HG03460 (cell line): ENCODE results near the gene COLEC11.
A peak's percentile ranks its signal among the peaks of the same experiment; 100 is the strongest.
"Not testable (repeated sequence)": the region's sequence is repeated elsewhere in the genome, so short reads cannot be mapped to it uniquely, and the experiment has no call there.

Experiments used
- ATAC-seq: cut with Tn5 transposase; IDR thresholded peaks from one replicate; pipeline ENCODE4 v1.9.1; 2021; ENCODE audit not compliant: unreplicated experiment

COLEC11 gene

GRCh38 chr2:3594493-3595281 is at the start of gene COLEC11:
COLEC11 (plus strand) TSS chr2:3595112; CDS start chr2:3604341, 9,229 bp downstream.
- no peak for ATAC-seq

- no peak for ATAC-seq
Measured at GRCh38 chr2:3545788-3546478, 49.0 kb upstream of the COLEC11 start.

DNA sequence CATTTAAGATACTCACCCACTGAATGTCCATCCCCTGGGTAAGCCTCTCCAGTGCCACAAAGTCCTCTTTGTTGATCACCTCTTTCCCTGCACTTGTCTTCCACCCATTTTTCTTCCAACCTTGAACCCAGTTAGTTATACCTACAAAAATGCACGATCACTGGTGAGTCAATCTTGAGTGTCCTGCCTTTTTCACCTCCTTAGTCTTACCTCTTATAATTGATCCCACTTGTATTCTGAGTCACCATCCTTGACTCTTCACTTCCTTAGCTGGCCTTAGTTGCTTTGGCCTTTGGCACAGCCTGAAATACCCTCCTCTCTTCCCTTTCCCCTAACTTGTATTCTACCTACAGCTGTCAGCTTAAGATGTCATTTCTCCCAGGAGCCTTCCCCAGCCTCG is 47.0 kb upstream of the COLEC11 start:
- no peak for ATAC-seq

- no peak for ATAC-seq
Measured at GRCh38 chr2:3553946-3554345, 41.0 kb upstream of the COLEC11 start.

DNA sequence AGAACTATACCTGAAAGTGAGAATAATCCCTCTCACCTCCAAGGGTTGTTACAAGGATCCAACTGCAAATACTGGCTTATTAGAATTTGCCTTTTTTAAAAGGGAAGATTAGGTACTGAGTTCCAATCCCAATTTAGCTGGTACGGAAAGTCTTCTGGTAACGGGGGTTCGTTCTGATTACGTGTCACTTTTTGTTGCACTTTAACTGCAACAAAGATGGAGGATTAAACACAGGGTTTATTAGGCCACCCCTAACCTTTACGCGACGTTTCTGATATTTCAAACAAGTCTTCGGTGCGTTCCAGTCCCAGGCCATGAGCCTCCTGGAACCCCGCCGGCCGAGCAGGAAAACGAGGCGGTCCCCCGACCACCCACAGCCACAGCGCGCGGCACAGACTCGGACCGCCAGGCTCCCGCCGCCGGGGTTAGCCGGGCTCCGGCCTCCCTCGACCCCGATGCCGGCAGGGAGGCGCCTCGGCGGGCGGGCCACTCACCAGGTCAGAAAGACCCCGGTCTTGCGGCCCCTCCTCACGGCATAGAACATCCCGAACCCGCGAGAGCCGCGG is 37.2 kb upstream of the COLEC11 start:
- peak; percentile 15 for ATAC-seq

DNA sequence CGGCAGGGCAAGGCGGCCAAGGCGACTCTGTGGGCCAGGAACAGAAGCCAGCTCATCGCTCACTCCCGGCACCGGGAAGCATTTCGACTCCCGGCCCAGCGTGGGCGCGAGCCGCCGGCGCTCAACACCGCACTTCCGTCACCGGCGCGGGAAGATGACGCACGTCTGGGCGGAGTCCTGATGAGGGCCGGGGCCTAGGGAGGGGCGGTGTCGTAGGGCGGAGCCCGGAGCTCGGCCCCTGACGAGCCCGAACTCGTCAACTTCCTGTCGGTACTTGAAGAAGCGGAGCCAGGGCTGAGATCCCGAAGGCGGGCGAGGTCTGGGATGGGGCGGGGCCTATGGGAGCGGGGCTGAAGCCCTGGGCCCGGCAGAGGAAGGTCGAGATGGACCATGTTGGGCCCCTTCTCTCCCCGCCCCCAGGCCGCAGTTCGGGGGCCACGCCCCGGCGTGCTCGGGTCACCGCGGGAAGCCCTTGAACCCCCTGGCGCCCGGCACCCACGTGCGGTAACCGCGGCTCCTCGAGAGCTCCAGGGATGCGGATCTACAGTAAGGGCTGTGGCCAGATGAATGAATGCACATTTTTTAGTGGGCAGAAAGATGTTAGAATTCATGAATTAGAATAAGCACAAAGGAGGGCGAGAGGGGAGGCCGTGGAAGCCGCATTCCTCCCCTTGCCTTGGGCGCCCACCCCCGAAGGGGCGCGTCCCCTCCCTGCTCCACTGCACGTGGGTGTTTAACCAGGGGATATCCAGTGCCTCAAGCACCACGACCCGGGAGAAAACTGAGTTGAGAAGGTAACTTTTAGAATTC is 36.5 kb upstream of the COLEC11 start, which contains the start of gene RNASEH1:
RNASEH1 (minus strand) TSS at position 129 of the 810 bp plus-strand sequence; CDS start at position 56, 73 bp downstream.
- peak; percentile 96 for ATAC-seq

- peak; percentile 50 for ATAC-seq
Measured at GRCh38 chr2:3563521-3563976, 31.4 kb upstream of the COLEC11 start.

DNA sequence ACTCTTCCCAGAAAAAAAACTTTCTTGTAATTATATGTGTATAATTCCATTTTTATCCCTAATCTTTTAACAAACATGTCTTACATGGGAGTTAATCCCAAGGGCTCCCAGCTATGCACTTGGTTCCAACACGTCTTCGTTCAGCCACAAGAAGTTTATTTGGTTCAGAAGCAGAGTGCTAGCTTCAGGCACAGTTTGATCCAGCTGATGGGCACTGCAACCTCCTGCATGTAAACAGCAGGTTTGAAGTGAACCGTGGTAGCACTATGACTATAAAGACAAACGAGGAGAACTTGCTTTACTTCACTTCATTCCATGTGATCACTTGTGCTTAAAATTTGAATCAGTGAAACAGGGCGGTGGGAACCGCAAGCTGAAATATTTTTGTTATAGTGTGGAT is 29.8 kb upstream of the COLEC11 start:
- no peak for ATAC-seq

DNA sequence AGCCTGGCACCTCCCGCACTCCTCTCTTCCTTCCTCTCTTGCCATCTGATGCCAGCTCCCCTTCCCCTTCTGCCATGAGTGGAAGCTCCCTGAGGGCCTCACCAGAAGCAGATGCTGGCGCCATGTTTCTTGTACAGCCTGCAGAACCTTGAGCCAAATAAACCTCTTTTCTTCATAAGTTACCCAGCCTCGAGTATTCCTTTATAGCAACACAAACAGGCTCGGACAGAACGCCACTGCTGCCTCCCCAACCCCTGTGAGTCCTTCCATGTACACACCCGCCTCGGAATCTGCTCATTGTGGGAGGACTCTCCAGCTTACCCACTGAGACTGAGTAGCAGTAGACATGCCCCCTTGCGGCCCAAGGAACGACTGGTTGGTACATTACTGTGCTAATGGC is 28.1 kb upstream of the COLEC11 start:
- no peak for ATAC-seq

DNA sequence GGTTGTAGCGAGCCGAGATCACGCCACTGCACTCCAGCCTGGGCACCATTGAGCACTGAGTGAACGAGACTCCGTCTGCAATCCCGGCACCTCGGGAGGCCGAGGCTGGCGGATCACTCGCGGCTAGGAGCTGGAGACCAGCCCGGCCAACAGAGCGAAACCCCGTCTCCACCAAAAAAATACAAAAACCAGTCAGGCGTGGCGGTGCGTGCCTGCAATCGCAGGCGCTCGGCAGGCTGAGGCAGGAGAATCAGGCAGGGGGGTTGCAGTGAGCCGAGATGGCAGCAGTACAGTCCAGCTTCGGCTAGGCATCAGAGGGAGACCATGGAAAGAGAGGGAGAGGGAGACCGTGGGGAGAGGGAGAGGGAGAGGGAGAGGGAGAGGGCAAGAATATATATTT is 25.3 kb upstream of the COLEC11 start:
- ATAC-seq: not testable (repeated sequence)

DNA sequence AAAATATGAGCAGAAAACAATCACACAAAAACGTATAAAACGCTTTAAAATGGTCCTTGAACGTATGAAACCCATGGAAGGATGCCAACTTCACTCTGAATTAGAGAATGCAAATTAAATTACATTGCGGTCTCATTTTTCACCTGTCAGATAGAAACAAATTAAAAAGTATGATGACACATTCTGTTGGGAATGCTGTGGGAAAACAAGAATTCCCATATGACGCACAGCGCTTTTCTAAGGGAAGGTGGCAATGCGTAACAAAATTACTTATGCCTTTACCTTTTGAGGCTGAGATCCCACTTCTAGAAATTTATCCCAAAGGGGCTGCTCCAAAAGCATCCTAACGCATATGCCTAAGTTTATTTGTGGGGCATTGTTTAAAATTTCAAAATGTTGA is 23.6 kb upstream of the COLEC11 start:
- no peak for ATAC-seq

- no peak for ATAC-seq
Measured at GRCh38 chr2:3572620-3573019, 22.3 kb upstream of the COLEC11 start.

GRCh38 chr2:3574155-3574554 is 20.8 kb upstream of the COLEC11 start:
- ATAC-seq: no peak

DNA sequence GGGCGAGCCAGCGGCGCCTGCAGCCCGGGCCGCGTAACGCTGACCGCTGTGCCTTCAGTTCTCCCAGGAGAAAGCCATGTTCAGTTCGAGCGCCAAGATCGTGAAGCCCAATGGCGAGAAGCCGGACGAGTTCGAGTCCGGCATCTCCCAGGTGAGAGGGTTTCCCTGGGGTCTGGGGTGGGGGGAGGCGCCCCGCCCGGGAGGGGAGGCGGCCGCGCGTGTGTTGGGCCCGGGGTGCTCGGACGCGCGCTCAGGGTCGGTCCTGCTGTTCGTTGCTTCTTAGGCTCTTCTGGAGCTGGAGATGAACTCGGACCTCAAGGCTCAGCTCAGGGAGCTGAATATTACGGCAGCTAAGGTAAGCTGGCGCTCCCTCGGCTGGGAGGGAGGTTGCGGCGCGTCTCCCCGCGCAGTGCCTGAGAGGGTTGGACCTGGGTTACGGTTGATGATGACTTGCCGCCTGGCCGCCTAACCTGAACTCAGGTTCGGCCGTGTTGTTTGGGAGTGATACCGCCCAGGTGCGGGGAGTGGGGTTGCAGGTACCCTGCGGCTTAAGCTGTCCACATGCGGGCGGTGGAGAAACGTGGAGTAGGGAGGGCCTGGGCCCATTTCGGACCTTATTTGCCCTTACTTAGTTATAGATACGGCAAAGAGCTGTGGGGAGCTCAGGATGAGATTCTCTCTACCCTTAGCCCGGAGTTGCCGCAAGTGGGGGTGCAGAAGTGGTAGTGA is 19.2 kb upstream of the COLEC11 start:
- ATAC-seq: peak; percentile 23

GRCh38 chr2:3576263-3576630 is 18.7 kb upstream of the COLEC11 start:
- ATAC-seq: not testable (repeated sequence)

DNA sequence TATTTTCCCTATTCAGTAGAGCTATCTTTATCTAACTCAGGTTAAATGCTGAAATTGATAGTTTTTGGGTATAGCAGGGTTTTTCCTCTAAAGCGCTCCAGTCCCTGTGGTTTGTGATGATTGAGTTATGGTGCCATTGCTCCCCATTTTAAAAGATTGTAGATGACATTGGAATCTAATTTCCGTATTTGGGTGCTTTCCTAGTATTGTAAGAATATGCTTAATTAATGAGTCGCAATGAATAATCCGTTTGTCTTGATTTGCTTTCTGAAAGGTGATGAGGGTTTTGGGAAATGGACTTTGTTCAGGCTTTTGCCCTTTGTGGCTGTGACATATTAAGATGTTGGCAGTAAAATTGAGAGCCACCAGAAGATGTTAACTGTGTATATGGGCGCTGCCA is 15.9 kb upstream of the COLEC11 start:
- no peak for ATAC-seq

- no peak for ATAC-seq
Measured at GRCh38 chr2:3580449-3580848, 14.5 kb upstream of the COLEC11 start.

GRCh38 chr2:3581367-3582262 is 13.3 kb upstream of the COLEC11 start:
- no peak for ATAC-seq

DNA sequence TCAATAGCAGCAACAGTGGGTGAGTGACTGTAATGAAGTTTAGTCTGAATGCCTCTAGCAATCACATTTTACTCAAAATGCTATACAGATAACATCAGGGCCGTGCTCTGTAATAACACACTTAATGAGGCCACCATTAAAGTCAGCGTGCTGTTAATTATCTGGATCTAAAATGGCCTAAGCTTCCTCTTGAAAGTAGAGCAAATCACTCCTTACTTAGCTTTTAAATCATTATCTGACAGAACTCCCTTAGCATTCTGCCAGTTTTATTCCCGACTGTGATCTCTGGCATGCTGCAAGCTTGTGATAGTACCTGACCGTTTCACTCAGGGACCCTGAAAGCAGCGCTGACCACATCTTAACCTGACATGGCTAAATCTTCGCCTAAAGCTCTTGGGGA is 10.8 kb upstream of the COLEC11 start:
- ATAC-seq: no peak
